Ammon's horn (tissue), 1 donor: ENCODE measurements around the gene SMIM30.

Experiments
- DNase-seq: peaks from one replicate; pipeline ENCODE4 v3.0.0-alpha.2; 2016; ENCODE audit warnings: low spot score

Gene SMIM30

GRCh38 chr7:113100121-113100603 lies 18.2 kb downstream of the SMIM30 start:
- no peak for DNase-seq

GRCh38 chr7:113099284-113099919 lies 19.0 kb downstream of the SMIM30 start:
- DNase-seq = no peak

- no peak for DNase-seq
Observed at GRCh38 chr7:113094517-113095249, 23.7 kb downstream of the SMIM30 start.

- DNase-seq = no peak
Observed at GRCh38 chr7:113093561-113093960, 24.8 kb downstream of the SMIM30 start.

GRCh38 chr7:113092762-113093161 lies 25.6 kb downstream of the SMIM30 start:
- no peak for DNase-seq

GRCh38 chr7:113087071-113087998 lies 31.0 kb downstream of the SMIM30 start:
- DNase-seq = peak; percentile 71

- peak; percentile 70 for DNase-seq
Observed at GRCh38 chr7:113086431-113086888, 31.9 kb downstream of the SMIM30 start, which contains the start of gene GPR85. TSS of gene GPR85 (minus strand) at chr7:113086827. CDS start at chr7:113084721, 2,106 bp downstream.

GRCh38 chr7:113085781-113086390 lies 32.5 kb downstream of the SMIM30 start:
- peak; percentile 57 for DNase-seq

- DNase-seq = no peak
Observed at GRCh38 chr7:113084496-113085172, 33.7 kb downstream of the SMIM30 start.

- no peak for DNase-seq
Observed at GRCh38 chr7:113083816-113084495, 34.4 kb downstream of the SMIM30 start.

- peak; percentile 56 for DNase-seq
Observed at GRCh38 chr7:113083132-113083815, 35.1 kb downstream of the SMIM30 start.

- DNase-seq = no peak
Observed at GRCh38 chr7:113078331-113078730, 40.0 kb downstream of the SMIM30 start.

GRCh38 chr7:113076703-113077102 lies 41.7 kb downstream of the SMIM30 start:
- no peak for DNase-seq

- DNase-seq = no peak
Observed at GRCh38 chr7:113071465-113071864, 46.9 kb downstream of the SMIM30 start.
